RWPE2 (cell line): Measurements from ENCODE around the gene RELCH.

ENCODE experiments used
- ATAC-seq: fragments of 200-7000 bp; cut with Tn5 transposase; 3 replicates; pipeline ENCODE4 v1.9.1; 2021; ENCODE audit warnings: low read depth
- DNase-seq: peaks from one replicate; pipeline ENCODE4 v3.0.0-alpha.2; 2020; ENCODE audit warnings: low spot score
- H3K27ac ChIP-seq: fragments of 450-650 bp; 2 replicates; pipeline ENCODE4 v1.5.1; 2017; ENCODE audit warnings: mild to moderate bottlenecking; ENCODE audit not compliant: poor library complexity, severe bottlenecking
- H3K27me3 ChIP-seq: fragments of 250-450 bp; sonication (Bioruptor Pico); 2 replicates; pipeline ENCODE4 v1.5.1; 2021; ENCODE audit warnings: mild to moderate bottlenecking, moderate library complexity; ENCODE audit not compliant: insufficient read depth, poor library complexity, severe bottlenecking
- H3K36me3 ChIP-seq: fragments of 250-450 bp; sonication (Bioruptor Pico); 2 replicates; pipeline ENCODE4 v1.5.1; 2020; ENCODE audit warnings: low read depth, mild to moderate bottlenecking, moderate library complexity
- H3K4me1 ChIP-seq: fragments of 250-450 bp; sonication (Bioruptor Pico); 2 replicates; pipeline ENCODE4 v1.5.1; 2021; ENCODE audit warnings: mild to moderate bottlenecking, moderate library complexity; ENCODE audit not compliant: insufficient read depth, poor library complexity, severe bottlenecking
- H3K4me3 ChIP-seq: fragments of 250-450 bp; sonication (Bioruptor Pico); 2 replicates; pipeline ENCODE4 v1.5.1; 2021; ENCODE audit warnings: mild to moderate bottlenecking, moderate library complexity; ENCODE audit not compliant: severe bottlenecking
- H3K9me3 ChIP-seq: fragments of 250-450 bp; sonication (Bioruptor Pico); 2 replicates; pipeline ENCODE4 v1.5.1; 2021; ENCODE audit warnings: mild to moderate bottlenecking, moderate library complexity; ENCODE audit not compliant: severe bottlenecking
- TF ChIP-seq, protein P1 (sequence below): fragments of 450-650 bp; IDR thresholded peaks from one replicate; pipeline ENCODE4 v1.5.1; 2017; ENCODE audit warnings: mild to moderate bottlenecking, moderate library complexity; ENCODE audit not compliant: poor library complexity, severe bottlenecking

Gene RELCH

DNA sequence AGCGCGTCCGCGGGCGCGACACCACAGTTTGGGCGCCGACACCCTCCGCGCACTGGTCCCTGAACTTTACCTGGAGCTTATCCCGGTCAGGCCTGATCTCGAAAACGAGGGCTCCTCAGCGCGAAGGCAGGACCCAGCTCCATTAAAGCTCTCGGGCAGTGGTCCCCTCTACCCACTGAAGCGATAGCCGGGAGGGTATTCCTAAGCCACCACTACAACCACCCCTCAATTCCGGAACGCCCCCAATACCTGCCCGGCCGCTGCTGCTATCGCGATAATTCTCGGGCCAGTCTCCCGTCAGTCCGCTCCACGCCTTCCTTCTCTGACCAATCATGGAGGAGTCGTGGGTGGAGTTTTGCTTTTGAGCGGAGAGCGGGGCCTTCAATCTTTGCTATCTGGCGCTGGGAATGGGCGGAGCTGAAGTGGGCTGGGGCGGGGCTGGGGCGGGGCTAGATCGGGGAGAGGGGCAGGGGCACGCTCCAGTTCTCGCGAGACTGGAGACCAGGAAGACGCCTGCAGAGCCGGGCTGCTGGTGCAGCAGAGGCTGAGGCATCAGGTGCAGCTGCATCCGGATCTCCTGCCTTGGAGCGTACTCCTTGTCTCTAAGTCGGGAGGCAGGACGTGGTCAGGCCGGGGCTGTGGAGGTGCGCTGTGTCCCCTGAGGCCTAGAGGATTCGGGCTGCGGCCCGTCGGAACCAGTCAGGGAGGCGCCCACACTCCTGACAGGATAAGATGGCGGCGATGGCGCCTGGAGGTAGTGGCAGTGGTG lies at the start of gene RELCH, which contains the start of gene PIGN:
RELCH (plus strand) TSS at position 482 of the 769 bp plus-strand sequence; CDS start at position 733, 251 bp downstream.
PIGN (minus strand) TSS at position 283 of the 769 bp plus-strand sequence. CDS start 25,703 bp downstream, outside the sequence.
- Histone ChIP-seq H3K36me3 (peaks cover 9% of the 10 kb centered on the region; the same call in 1 of the 2 replicates), H3K27ac (peak within 1 kb of the TSS; percentile 60), H3K27me3 (no peaks in the 10 kb centered on the region), H3K4me1 (peaks cover 12% of the 10 kb centered on the region), H3K9me3 (no peaks in the 10 kb centered on the region), H3K4me3 (peak within 1 kb of the TSS; percentile 85)
- TF ChIP-seq, protein P1, sequence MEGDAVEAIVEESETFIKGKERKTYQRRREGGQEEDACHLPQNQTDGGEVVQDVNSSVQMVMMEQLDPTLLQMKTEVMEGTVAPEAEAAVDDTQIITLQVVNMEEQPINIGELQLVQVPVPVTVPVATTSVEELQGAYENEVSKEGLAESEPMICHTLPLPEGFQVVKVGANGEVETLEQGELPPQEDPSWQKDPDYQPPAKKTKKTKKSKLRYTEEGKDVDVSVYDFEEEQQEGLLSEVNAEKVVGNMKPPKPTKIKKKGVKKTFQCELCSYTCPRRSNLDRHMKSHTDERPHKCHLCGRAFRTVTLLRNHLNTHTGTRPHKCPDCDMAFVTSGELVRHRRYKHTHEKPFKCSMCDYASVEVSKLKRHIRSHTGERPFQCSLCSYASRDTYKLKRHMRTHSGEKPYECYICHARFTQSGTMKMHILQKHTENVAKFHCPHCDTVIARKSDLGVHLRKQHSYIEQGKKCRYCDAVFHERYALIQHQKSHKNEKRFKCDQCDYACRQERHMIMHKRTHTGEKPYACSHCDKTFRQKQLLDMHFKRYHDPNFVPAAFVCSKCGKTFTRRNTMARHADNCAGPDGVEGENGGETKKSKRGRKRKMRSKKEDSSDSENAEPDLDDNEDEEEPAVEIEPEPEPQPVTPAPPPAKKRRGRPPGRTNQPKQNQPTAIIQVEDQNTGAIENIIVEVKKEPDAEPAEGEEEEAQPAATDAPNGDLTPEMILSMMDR = no peak
- ATAC-seq (peak; percentile 90), DNase-seq (peak; percentile 94)

- no peak for DNase-seq
- H3K27ac ChIP-seq = no peak overlapping the region
- ATAC-seq = no peak
- H3K9me3 ChIP-seq = no peaks in the 10 kb centered on the region
- no peaks in the 10 kb centered on the region for H3K4me1 ChIP-seq
- no peaks in the 10 kb centered on the region for H3K27me3 ChIP-seq
- peaks cover 5% of the 10 kb centered on the region; the same call in 1 of the 2 replicates for H3K36me3 ChIP-seq
- TF ChIP-seq, protein P1 = no peak
- H3K4me3 ChIP-seq = no peak overlapping the region
These were observed 48.4 kb upstream of the RELCH start for GRCh38 chr18:62138461-62139235.

DNA sequence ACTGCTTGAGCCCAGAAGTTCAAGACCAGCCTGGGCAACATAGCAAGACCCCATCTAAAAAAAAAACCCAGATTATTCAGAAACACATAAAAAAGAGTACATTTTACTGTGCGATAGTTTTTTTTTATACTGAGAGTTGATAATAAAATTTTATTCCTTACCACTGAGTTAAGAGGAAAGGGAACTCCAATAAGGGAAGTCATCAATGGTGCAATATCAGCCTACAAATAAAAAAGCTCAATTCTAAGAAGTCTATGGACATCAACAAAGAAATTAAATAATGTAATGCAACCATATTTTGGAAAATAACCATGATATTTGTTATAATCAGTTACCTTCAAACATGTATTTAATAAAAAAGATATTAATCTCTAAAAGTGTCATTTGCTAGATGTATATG lies 46.8 kb upstream of the RELCH start:
- Histone ChIP-seq H3K27ac (no peak overlapping the region), H3K27me3 (no peaks in the 10 kb centered on the region), H3K4me1 (no peaks in the 10 kb centered on the region), H3K4me3 (no peak overlapping the region), H3K36me3 (peaks cover 5% of the 10 kb centered on the region; the same call in 1 of the 2 replicates), H3K9me3 (no peaks in the 10 kb centered on the region)
- TF ChIP-seq, protein P1 = no peak
- no peak for ATAC-seq
- no peak for DNase-seq

- no peak overlapping the region for H3K4me3 ChIP-seq
- no peak overlapping the region for H3K27ac ChIP-seq
- H3K27me3 ChIP-seq = no peaks in the 10 kb centered on the region
- no peaks in the 10 kb centered on the region for H3K4me1 ChIP-seq
- TF ChIP-seq, protein P1 = no peak
- DNase-seq = no peak
- no peaks in the 10 kb centered on the region for H3K9me3 ChIP-seq
- H3K36me3 ChIP-seq = peaks cover 7% of the 10 kb centered on the region
- ATAC-seq = no peak
These were observed 42.7 kb upstream of the RELCH start for GRCh38 chr18:62144338-62144737.
